NCI-H774 (cell line): ENCODE measurements around the gene CETP.

Experiments used
- DNase-seq: peaks from one replicate; lab custom pipeline; 2025; lab: John Stamatoyannopoulos, UW

Gene CETP

DNA sequence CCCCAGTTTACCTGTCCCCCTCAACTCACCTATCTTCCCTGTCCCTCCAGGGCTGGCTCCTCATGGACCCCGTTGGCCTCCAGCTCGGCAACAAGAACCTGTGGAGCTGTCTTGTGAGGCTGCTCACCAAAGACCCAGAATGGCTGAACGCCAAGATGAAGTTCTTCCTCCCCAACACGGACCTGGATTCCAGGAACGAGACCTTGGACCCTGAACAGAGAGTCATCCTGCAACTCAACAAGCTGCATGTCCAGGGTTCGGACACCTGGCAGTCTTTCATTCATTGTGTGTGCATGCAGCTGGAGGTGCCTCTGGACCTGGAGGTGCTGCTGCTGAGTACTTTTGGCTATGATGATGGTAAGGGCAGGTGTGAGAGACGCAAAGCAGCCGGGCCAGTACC is 58.9 kb downstream of the CETP start:
- DNase-seq: no peak

DNA sequence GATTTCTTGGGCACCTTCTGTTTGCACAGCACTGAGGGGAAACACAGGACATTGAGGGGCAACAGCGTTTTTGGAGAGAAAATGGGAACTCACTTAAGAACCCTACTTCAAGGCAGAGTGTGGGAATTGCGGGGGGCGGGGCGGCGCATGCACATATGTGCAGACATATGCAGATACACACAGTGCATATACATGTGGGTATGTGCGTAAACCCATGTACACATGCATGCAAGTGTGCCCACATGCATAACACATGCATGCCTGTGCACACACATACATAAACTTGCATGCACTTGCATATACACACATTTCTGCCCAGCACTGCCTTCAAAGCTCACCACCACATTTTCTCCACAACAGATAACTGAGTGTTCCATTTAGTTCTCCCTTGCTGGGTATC is 60.0 kb downstream of the CETP start:
- DNase-seq: no peak

DNA sequence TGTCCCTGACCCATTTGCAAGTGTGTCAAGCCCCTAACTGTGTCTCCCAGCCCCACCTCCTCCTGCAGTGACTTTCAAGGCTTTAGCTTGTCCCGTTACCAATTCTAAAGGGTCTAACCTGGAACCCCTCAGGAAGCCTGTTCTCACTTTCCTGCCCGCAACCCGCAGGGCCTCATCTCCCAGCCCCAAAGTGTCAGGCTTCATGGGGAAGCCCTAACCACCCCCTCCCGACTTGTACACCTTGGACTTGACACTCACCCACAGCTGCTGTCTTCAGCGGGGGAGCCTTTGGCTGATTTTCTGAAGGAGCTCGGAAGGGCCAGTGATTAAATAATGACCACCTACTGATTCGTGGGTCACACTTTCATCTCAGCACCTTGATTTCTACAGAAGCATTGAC is 60.7 kb downstream of the CETP start:
- no peak for DNase-seq

DNA sequence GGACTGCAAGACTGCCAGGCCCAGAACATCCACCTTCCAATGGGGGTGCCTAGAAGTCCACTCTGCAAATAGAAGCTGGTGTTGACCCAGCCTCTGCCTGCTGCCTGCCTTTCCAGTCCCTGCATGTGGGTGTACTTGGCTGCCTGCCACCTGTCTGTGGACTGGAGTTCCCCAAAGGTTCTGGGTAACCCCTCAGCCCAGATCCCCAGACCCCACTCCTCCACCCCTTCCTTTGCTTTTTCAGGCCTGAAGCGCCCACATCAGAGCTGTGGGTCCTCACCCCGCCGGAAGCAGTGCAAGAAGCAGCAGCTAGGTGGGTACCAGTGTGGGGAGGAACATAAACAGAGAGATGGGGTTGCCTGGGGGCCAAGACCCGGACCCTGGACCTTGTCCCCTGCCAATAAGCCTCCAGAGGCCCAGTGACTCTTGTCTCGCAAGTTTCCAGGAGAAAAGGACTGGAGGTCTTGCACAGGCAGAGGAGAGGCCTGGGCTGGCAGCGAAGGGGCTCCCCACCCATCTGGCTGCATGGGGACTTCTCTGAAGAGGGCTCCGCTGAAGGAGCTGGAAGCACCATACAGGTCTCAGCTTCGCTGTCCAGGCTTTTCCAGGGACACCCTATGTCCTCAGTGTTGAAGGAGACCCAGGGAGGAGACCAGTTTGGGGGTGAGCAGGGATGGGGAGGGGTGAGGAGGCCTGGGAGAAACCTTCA is 61.9 kb downstream of the CETP start:
- no peak for DNase-seq

DNA sequence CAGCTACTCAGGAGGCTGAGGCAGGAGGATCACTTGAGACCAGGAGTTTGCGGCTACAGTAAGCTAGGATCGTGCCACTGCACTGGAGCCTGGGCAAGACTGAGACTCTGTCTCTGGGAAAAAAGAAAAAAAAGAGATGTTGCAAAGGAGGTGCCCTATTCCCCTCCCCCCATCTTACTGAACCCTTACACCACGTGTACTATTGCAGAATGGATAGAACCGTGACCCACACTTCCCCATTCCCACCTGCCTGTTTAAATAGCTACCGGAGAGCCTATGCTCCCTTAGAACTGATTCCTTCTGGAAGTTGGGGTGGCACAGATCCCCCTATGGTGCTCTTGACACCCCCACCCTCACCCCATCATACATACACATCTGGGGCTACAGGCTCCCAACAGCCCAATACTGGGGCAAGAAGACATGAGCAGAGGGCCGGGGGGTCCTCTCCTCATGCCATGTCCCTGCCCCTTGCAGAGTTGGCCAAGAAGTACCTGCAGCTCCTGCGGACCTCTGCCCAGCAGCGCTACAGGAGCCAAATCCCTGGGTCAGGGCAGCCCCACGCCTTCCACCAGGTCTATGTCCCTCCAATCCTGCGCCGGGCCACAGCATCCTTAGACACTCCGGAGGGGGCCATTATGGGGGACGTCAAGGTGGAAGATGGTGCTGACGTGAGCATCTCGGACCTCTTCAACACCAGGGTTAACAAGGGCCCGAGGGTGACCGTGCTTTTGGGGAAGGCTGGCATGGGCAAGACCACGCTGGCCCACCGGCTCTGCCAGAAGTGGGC is 63.3 kb downstream of the CETP start:
- DNase-seq: no peak

DNA sequence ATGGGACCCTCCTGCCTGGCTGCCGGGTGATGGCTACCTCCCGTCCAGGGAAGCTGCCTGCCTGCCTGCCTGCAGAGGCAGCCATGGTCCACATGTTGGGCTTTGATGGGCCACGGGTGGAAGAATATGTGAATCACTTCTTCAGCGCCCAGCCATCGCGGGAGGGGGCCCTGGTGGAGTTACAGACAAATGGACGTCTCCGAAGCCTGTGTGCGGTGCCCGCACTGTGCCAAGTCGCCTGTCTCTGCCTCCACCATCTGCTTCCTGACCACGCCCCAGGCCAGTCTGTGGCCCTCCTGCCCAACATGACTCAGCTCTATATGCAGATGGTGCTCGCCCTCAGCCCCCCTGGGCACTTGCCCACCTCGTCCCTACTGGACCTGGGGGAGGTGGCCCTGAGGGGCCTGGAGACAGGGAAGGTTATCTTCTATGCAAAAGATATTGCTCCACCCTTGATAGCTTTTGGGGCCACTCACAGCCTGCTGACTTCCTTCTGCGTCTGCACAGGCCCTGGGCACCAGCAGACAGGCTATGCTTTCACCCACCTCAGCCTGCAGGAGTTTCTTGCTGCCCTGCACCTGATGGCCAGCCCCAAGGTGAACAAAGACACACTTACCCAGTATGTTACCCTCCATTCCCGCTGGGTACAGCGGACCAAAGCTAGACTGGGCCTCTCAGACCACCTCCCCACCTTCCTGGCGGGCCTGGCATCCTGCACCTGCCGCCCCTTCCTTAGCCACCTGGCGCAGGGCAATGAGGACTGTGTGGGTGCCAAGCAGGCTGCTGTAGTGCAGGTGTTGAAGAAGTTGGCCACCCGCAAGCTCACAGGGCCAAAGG is 64.4 kb downstream of the CETP start:
- no peak for DNase-seq

DNA sequence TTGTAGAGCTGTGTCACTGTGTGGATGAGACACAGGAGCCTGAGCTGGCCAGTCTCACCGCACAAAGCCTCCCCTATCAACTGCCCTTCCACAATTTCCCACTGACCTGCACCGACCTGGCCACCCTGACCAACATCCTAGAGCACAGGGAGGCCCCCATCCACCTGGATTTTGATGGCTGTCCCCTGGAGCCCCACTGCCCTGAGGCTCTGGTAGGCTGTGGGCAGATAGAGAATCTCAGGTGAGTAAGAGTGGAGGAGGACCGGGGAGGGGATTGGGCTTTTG is 65.0 kb downstream of the CETP start:
- no peak for DNase-seq

DNA sequence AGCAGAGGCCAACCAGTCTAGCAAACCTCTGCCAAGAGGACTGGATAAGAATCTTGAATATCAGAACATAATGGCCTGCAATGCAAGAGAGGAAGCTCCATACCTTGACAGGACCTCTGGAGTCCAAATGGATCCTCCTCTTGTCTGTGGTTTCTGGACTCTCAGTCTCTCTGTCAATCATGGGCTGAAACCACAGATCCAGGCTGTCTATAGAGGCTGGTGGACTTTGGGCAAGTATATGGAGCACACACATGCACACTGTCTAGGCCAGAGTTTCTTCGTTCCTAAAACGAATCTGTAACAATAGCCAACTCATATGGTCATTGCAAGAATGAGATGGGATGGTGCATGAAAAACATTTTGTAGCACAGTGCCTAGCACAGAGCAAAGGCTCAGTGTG is 65.3 kb downstream of the CETP start:
- no peak for DNase-seq

DNA sequence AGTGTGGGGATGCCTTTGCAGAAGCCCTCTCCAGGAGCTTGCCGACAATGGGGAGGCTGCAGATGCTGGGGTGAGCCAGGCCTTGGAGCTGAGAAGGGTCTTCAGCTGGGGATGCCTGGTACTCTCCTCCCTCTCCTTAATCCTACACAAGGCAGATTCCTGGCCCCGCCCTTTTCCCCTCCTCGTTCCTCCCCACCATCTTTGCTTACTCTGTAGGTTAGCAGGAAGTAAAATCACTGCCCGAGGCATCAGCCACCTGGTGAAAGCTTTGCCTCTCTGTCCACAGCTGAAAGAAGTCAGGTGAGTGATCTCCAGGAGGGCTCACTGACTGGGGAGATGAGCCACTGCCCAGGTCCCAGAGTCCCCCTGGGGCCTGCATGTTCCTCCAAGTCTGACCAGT is 66.3 kb downstream of the CETP start:
- no peak for DNase-seq

DNA sequence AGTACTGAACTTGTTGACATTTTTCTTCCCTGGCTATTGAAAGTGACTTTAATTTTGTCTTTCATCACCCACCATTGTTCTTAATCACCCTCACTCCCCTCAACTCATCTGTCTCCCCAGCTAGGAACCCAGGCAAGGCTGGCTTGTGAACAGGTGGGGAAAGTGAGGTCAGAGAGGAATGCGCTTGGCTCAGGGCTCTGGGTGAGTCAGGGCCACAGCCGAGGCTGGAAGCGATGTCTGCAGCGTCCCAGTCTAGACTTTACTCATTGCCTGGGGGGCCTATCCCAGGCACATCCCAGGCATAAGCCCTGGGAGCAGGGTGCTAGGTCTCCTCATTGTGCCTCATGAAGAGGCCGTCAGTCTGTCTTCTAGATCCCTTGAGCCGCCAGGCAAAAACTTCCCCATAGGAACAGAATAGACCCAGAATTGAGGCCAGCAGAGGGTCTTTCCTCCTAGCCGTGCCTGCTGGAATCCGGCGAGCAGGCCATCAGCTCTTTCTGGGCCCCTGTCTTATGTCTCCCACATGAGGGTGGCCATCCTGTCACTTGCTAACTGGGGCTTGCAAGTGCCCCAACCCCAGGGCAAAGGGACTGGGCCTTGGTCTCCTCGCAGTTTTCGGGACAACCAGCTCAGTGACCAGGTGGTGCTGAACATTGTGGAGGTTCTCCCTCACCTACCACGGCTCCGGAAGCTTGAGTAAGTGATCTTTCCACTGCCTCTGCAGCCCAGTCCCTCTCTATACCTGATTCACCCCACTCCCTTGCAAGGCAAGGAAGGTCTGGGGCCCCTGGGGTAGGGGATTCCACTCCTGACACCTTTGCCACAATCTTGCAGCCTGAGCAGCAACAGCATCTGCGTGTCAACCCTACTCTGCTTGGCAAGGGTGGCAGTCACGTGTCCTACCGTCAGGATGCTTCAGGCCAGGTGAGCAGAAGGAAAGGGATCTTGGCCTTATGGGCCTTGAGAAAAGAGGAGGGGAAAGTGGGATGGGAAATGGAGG is 67.7 kb downstream of the CETP start:
- no peak for DNase-seq

DNA sequence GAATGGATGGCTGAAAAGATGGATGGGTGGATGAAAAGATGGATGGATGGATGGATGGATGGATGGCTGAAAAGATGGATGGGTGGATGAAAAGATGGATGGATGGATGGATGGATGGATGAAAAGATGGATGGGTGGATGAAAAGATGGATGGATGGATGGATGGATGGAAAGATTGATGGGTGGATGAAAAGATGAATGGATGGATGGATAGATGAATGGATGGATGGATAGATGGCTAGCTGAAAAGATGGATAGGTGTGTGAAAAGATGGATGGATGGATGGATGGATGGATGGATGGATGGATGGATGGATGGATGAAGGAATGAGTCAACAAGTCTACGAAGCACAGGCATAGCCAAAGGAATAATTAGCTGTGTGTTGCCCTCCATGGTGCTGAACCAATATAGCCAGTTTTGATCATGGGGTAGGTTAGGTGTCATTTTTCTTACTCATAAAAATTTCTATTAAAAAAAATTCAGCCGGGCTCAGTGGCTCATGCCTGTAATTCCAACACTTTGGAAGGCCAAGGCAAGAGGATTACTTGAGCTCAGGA is 68.7 kb downstream of the CETP start:
- no peak for DNase-seq

DNA sequence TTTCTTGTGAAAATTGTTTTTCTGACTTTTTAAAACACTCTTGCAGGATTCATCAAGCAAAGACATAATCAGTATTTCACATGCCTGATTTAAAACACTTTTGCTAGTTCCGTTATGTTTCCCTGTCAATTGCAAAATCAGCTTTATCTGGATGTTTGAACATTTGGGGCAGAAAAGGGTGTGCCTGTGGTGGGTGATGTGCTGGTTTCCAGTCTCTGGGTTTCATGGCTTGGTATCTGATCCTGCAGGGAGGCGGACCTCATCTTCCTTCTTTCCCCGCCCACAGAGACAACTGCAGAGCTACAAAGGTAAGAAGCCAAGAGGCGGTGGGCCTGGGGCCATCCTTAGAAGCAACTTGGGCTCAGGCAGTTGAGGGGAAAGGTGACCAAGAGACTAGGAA is 69.4 kb downstream of the CETP start:
- no peak for DNase-seq

DNA sequence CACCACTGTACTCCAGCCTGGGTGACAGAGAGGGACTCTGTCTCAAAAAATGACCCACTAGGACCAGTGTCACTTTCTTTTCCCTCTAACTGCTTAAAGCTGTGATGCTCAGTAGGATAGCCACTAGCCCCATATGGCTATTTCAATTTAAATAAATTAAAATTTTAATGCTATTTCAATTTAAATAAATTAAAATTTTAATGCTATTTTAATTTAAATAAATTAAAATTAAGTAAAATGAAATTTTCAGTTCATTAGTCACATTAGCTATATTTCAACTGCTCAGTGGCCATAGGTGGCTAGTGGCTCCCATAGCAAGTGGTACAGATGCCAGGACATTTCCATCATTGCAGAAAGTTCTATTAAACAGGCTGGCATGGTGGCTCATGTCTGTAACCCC is 70.6 kb downstream of the CETP start:
- DNase-seq: no peak

DNA sequence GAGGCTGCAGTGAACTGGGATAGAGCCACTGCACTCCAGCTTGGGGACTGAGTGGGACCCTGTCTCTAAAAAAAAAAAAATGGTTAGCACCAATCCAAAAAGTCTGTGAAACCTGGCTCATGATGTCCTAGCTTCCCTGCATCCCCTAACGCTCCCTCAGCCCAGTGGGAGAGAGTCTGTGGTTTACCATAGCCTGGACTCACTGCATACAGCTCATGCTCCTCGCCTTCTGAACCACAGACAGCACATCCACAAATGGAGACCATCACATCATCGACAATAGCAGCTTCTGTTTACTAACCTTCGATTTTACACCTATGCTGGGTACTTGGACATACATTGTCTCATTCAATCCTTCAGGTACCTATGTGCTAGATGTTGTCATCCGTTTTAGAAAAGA is 71.2 kb downstream of the CETP start:
- no peak for DNase-seq
